Right lobe of liver (tissue), 6 donors: ENCODE data around the gene SCN4A. TPM values are rescaled to one million over a fixed set of nuclear protein-coding genes. Genes with fewer than 3 reads are reported as not detected.

Experiments used
- ATAC-seq, 4 donors: fragments of 200-7000 bp; cut with Tn5 transposase; one replicate each; pipeline ENCODE4 v1.9.1; 2020; ENCODE audit warnings: mild to moderate bottlenecking in 4 of 4, moderate library complexity in 4 of 4
- DNase-seq, 3 donors: peaks; one replicate each; pipeline ENCODE4 v3.0.0-alpha.2; 2020
- H3K27ac ChIP-seq, 3 donors: fragments of 200-600 bp; one replicate each; pipeline ENCODE4 v1.8.0; 2022
- H3K27me3 ChIP-seq, 2 donors: fragments of 200-600 bp; one replicate each; pipeline ENCODE4 v1.8.0; 2022
- H3K36me3 ChIP-seq, 4 donors: fragments of 200-600 bp; sonication (generic) in 1 of 4; one replicate each; pipeline versions ENCODE4 v1.5.1 to v1.8.0; 2017 to 2022; ENCODE audit warnings: control low read depth in 1 of 4
- H3K4me1 ChIP-seq, 4 donors: fragments of 200-600 bp; sonication (generic) in 1 of 4; one replicate each; pipeline versions ENCODE4 v1.5.1 to v1.8.0; 2017 to 2022; ENCODE audit warnings: control low read depth in 1 of 4
- H3K4me3 ChIP-seq, 3 donors: fragments of 200-600 bp; one replicate each; pipeline ENCODE4 v1.8.0; 2022
- H3K9me3 ChIP-seq, 4 donors: fragments of 200-600 bp; sonication (generic) in 1 of 4; one replicate each; pipeline versions ENCODE4 v1.5.1 to v1.8.0; 2017 to 2022; ENCODE audit warnings: control low read depth in 1 of 4
- CTCF ChIP-seq, 4 donors: fragments of 200-600 bp in 3 of 4; fragments of 450-650 bp in 1 of 4; IDR thresholded peaks; one replicate each; pipeline versions ENCODE4 v1.5.1 to v1.8.0; 2016 to 2022; ENCODE audit warnings: antibody characterized with exemption in 4 of 4, mild to moderate bottlenecking in 2 of 4
- POLR2A ChIP-seq: fragments of 450-650 bp; IDR thresholded peaks from one replicate; pipeline ENCODE4 v1.6.1; 2017; ENCODE audit warnings: antibody characterized with exemption, mild to moderate bottlenecking
- WGBS: methylation state at CpG from one replicate; pipeline ENCODE4 v1.1.6; 2018; ENCODE audit warnings: low coverage, low lambda C conversion rate; ENCODE audit not compliant: insufficient coverage; ENCODE audit errors: missing lambda C conversion rate; 5-methylcytosine and 5-hydroxymethylcytosine counted together
- intact Hi-C, 2 donors: fragments of 100-400 bp; cut with DNase I; formaldehyde crosslinking; loops; one replicate each; pipeline versions ENCODE4 v1.11.2 to v1.14.1; 2022
- total RNA-seq, 6 experiments: library from RNA; depleted of rRNA in 2 of 6; stranded (reverse); fragments of >200 nt in 2 of 6; fragmentation: NEBNext Ultra II Directional in 3 of 6; extraction: Animal tissue kit (Norgen Biotek cat#: 25700) in 3 of 6; gene quantifications; one replicate each; pipeline versions ENCODE4 v1.1.0 to v1.2.4, GENCODE V29; 2016 to 2023
- donor health status: DM: no; HTN: yes; CAD: no.
- donor health status: DM: no; HTN: no; CAD: no.
- donor health status: DM: no; HTN: no; CAD: no.
- donor health status: DM: no; HTN: yes; CAD: no.
- donor health status: DM: no; HTN: yes; CAD: no.

SCN4A gene
- total RNA-seq, 6 experiments from 2014 or later, result 0.10 to 1.4 (median 0.20) TPM

GRCh38 chr17:63973930-63974593, 1.3 kb upstream of the SCN4A start:
- DNase-seq (no peak), ATAC-seq (peak in 1 of 4 donors; percentile 23)
- Histone ChIP-seq H3K4me3 (no peak overlapping the region), H3K9me3 (no peaks in the 10 kb centered on the region), H3K4me1 (no peaks in the 10 kb centered on the region), H3K36me3 (no peaks in the 10 kb centered on the region), H3K27ac (no peak overlapping the region), H3K27me3 (no peaks in the 10 kb centered on the region)
- intact Hi-C loops, result no loop called here
- TF ChIP-seq POLR2A, result no peak
- no peak for TF ChIP-seq CTCF (IDR thresholded peaks at IDR 0.05)
- WGBS, result 57% methylated on average over 1 of the region's 12 CpGs

- Histone ChIP-seq H3K4me3 (no peak overlapping the region), H3K36me3 (no peaks in the 10 kb centered on the region), H3K27ac (no peak overlapping the region), H3K27me3 (no peaks in the 10 kb centered on the region), H3K4me1 (no peaks in the 10 kb centered on the region), H3K9me3 (no peaks in the 10 kb centered on the region)
- TF ChIP-seq POLR2A, result no peak
- no peak for TF ChIP-seq CTCF (IDR thresholded peaks at IDR 0.05)
- WGBS, result 84% methylated on average over 5 of the region's 6 CpGs
- ATAC-seq (no peak), DNase-seq (no peak)
- intact Hi-C loops, result no loop called here
Measured at GRCh38 chr17:63973247-63973646, 529 bp upstream of the SCN4A start.

- Histone ChIP-seq H3K4me3 (no peak overlapping the region), H3K4me1 (no peaks in the 10 kb centered on the region), H3K27ac (no peak overlapping the region), H3K27me3 (no peaks in the 10 kb centered on the region), H3K9me3 (no peaks in the 10 kb centered on the region), H3K36me3 (no peaks in the 10 kb centered on the region)
- 63% methylated on average over 10 of the region's 10 CpGs for WGBS
- intact Hi-C loops, result no loop called here
- no peak for ATAC-seq
- no peak for DNase-seq
- TF ChIP-seq POLR2A, result no peak
- no peak for TF ChIP-seq CTCF (IDR thresholded peaks at IDR 0.05)
Measured at GRCh38 chr17:63969278-63969677, 3.4 kb downstream of the SCN4A start.

- Histone ChIP-seq H3K4me1 (no peaks in the 10 kb centered on the region), H3K4me3 (no peak overlapping the region), H3K27me3 (no peaks in the 10 kb centered on the region), H3K9me3 (no peaks in the 10 kb centered on the region), H3K27ac (no peak overlapping the region), H3K36me3 (no peaks in the 10 kb centered on the region)
- ATAC-seq, result no peak
- DNase-seq, result no peak
- no peak for TF ChIP-seq CTCF (IDR thresholded peaks at IDR 0.05)
- TF ChIP-seq POLR2A, result no peak
- no CpG with 5 or more reads among the region's 19 CpGs for WGBS
- intact Hi-C loops, result no loop called here
Measured at GRCh38 chr17:63967953-63968352, 4.8 kb downstream of the SCN4A start.
